ENCODE measurements around the gene PRKG1. TPM values are rescaled to one million over a fixed set of nuclear protein-coding genes. Genes with fewer than 3 reads are reported as not detected.

Gene PRKG1
- 1.1 and 1.6 TPM in 2 replicates for total RNA-seq

DNA sequence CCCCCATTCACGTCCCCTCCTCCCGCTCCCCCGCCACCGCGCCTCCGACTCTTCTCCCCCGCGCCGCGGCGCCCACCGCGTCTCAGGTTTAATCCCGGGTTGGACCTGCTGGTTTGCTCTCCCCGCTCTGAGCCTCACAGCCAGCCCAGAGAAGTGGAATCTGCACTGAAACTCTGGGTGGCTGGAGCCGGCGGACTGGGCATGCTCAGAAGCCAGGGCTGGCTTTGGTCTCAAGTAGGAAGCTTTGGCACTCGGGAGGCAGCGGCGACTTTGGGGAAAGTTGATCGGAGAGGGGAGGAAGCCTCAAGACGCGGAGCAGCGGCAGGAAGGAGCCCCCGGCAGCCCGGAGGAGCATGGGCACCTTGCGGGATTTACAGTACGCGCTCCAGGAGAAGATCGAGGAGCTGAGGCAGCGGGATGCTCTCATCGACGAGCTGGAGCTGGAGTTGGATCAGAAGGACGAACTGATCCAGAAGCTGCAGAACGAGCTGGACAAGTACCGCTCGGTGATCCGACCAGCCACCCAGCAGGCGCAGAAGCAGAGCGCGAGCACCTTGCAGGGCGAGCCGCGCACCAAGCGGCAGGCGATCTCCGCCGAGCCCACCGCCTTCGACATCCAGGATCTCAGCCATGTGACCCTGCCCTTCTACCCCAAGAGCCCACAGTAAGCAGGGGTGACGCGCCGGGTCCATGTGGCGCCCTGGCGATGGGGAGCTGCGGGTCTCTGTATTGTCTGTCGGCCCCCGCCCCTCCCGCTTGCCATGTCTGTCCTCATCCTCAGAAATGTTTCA lies at the start of gene PRKG1:
PRKG1 (plus strand) TSS at position 250 of the 791 bp plus-strand sequence.

GRCh38 chr10:51699475-51700227 lies 625.4 kb downstream of the PRKG1 start, which contains the start of gene CSTF2T:
Gene CSTF2T (minus strand): TSS chr10:51699595. CDS start chr10:51699549, 46 bp downstream.

GRCh38 chr10:52313933-52314821 lies 1239.9 kb downstream of the PRKG1 start, which contains the start of gene DKK1:
Gene DKK1 (plus strand): TSS chr10:52314281. CDS start chr10:52314435, 154 bp downstream.

Other genes with a start within 250 kb of the PRKG1 start
- gene A1CF, start 188.9 kb upstream of the PRKG1 start, total RNA-seq: not detected in 2 replicates